ENCODE measurements around the gene NDOR1.

NDOR1 gene

DNA sequence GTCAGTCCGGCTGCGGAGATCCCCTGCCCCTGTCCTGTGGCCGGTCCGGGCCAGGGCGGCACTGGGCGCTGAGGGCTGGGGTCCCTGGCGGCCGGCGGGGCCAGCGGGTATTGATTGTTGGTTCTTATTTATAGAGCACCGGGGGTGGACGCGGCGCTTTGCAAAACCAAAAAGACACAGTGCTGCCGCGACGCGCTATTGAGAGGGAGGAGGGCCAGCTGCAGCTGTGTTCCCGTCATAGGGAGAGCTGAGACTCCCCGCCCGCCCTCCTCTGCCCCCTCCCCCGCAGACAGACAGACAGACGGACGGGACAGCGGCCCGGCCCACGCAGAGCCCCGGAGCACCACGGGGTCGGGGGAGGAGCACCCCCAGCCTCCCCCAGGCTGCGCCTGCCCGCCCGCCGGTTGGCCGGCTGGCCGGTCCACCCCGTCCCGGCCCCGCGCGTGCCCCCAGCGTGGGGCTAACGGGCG lies 38.2 kb upstream of the NDOR1 start:
- FAIRE-seq (no peak), DNase-seq (ENCODE audit: extremely low spot score, insufficient read length, low read depth) (no peak)

DNA sequence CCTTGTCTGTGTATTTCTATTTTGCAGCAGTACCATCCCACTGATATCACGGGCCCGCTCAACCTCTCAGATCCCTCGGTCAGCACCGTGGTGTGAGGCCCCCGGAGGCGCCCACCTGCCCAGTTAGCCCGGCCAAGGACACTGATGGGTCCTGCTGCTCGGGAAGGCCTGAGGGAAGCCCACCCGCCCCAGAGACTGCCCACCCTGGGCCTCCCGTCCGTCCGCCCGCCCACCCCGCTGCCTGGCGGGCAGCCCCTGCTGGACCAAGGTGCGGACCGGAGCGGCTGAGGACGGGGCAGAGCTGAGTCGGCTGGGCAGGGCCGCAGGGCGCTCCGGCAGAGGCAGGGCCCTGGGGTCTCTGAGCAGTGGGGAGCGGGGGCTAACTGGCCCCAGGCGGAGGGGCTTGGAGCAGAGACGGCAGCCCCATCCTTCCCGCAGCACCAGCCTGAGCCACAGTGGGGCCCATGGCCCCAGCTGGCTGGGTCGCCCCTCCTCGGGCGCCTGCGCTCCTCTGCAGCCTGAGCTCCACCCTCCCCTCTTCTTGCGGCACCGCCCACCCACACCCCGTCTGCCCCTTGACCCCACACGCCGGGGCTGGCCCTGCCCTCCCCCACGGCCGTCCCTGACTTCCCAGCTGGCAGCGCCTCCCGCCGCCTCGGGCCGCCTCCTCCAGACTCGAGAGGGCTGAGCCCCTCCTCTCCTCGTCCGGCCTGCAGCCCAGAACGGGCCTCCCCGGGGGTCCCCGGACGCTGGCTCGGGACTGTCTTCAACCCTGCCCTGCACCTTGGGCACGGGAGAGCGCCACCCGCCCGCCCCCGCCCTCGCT lies 37.5 kb upstream of the NDOR1 start:
- DNase-seq (ENCODE audit: extremely low spot score, insufficient read length, low read depth) (no peak), FAIRE-seq (no peak)

- no peak for FAIRE-seq
- DNase-seq (ENCODE audit: extremely low spot score, insufficient read length, low read depth): no peak
Observed at GRCh38 chr9:137168573-137168903, 37.0 kb upstream of the NDOR1 start.

GRCh38 chr9:137168904-137169856 lies 36.3 kb upstream of the NDOR1 start:
- DNase-seq (ENCODE audit: extremely low spot score, insufficient read length, low read depth) (peak; percentile 47), FAIRE-seq (peak; percentile 5)

DNA sequence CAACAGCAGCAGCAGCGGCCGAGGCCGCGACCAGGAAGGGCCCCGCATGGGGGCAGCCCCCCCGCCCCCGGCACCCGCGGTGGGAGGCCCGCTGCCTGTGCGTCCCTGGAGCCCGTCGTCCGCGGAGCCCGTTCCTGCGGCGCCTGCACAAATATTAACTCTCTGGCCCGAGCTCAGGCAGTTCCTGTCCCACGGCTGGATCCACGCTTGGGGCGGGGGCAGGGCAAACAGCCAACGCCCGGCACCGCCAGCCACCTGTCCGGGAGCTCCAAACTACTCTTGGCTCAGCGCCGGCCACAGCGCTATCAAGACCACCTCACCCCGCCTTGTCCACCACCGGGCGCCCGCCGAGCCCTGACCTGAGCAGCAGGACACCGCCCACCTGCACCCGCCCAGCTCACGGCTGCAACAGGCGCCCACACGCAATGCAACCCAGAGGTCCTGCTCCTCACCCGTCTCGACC lies 35.6 kb upstream of the NDOR1 start, which contains the start of gene LRRC26:
Gene LRRC26 (minus strand): TSS at position 156 of the 463 bp plus-strand sequence. CDS start 108 bp downstream, at position 48.
- FAIRE-seq: no peak
- no peak for DNase-seq (ENCODE audit: extremely low spot score, insufficient read length, low read depth)

- FAIRE-seq (no peak), DNase-seq (ENCODE audit: extremely low spot score, insufficient read length, low read depth) (no peak)
Observed at GRCh38 chr9:137170486-137171148, 34.9 kb upstream of the NDOR1 start.

- FAIRE-seq (no peak), DNase-seq (ENCODE audit: extremely low spot score, insufficient read length, low read depth) (no peak)
Observed at GRCh38 chr9:137171149-137171900, 34.2 kb upstream of the NDOR1 start.

DNA sequence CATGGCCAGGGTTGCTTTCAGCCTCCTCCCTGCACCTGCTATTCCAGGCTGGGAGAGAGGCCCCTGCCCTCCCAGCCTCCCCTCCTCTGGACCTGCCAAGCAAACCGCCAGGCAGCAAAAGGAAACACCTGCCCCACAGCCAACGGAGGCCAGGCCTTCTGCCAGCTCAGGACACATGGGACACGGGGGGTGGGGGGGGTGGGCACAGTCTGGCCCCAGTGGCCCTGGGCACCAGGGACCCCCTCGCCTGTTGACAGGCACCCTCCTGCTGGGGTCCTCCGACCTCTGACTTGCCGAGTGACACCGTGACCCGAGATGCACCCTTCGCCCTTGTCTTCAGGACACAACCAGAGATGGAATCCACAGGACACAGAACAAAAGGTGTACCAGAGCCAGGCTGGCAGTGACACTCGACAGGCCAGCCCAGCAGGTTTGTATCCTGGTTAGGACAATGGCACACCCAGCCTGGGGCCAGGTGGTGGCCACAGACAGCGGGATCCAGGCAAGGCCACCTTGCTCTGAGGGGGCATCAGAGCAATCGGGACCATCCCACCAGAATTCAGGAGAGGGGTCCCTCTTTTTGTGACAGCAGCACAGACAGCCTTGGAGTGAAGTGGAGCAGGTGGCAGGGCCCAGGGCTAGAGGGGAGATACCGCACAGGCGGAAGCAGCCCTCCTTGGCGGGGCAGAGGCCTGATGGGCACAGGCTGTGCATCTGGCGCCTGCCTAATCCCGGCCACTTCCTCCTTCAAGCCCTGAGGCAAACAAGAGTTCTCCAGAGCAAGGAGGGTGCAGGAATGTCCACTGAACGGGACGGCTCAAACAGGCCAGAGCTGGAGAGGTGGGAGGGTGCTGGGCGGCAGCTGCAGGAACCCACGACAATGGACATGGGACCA lies 32.4 kb upstream of the NDOR1 start:
- DNase-seq (ENCODE audit: extremely low spot score, insufficient read length, low read depth): no peak
- FAIRE-seq: no peak

DNA sequence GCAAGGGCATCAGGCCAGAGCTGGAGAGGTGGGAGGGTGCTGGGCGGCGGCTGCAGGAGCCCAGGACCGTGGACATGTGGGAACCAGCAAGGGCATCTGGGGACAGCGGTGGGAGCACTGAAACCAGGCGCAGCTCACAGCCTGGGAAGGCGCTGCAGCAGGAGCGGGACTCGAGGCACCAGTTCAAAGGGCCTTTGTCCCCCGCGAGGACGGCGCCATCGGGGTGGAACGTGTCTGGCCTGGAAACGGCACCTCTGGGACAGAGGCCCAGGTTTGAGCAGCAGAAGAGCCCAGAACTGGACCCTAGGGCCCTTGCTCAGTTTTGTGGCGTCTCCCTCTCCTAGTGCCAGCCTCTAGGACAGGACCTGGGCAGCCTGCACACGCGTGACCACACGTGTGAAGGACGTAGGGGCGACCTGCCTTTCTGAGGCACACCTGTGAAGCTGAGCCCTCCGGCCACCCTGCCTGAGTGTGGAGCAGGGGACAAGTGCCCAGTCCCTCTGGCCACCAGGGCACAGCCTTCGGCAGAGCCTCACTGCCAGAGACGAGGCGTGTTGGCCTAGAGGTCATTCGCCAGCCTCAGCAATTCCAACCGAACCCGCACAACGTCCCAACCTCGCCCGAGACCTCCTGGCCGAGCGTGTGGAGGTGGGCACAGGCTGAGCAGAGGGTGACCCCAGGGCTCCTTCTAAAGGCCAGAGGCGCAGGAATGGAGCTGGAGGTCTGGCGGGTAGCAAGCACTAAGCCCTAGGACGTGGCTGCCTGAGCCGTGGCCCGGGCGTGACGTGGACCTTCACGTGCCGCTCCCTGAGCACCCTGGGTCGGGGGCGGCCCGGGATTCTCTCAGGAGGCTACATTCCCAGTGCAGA lies 31.5 kb upstream of the NDOR1 start:
- no peak for FAIRE-seq
- no peak for DNase-seq (ENCODE audit: extremely low spot score, insufficient read length, low read depth)

GRCh38 chr9:137174722-137175293 lies 30.7 kb upstream of the NDOR1 start:
- no peak for FAIRE-seq
- no peak for DNase-seq (ENCODE audit: extremely low spot score, insufficient read length, low read depth)

GRCh38 chr9:137175345-137175961 lies 30.0 kb upstream of the NDOR1 start:
- DNase-seq (ENCODE audit: extremely low spot score, insufficient read length, low read depth) (no peak), FAIRE-seq (no peak)

GRCh38 chr9:137176302-137177182 lies 29.0 kb upstream of the NDOR1 start:
- no peak for DNase-seq (ENCODE audit: extremely low spot score, insufficient read length, low read depth)
- FAIRE-seq: peak; percentile 62

DNA sequence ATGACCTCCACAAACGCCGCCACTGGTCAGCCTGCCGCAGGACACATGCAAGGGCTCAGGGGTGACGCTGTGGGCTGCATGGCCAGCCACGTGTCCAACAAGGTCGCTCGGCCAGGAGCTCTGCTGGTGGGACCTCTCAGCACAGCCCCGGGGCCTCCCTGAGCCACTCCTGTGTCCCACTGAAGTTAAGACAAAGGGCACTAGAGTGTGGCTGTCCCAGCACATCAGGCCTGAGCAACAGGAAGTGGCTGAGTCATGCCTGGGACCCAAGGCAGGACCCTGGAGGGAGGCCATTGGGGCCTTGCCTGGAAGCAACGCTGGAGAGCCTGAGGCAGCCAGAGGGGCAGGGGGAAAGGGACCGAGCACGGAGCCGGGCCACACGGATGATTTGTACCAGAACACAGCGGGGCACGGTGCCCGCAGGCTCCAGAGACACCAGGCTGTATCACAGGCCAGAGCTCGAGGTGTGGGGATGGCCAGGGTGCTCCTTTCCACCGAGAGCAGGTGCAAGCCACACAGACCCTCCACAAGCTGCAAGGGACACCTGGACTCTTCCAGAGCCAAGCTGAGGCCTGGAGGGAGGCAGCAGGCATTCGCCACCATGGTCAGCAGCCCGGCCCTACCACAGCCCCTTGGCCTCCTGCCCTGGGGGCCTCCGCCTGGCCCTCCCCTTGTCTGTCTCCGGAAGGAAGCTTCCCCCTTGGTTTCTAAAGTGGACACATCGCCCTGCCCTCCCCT lies 27.1 kb upstream of the NDOR1 start:
- FAIRE-seq (no peak), DNase-seq (ENCODE audit: extremely low spot score, insufficient read length, low read depth) (no peak)

DNA sequence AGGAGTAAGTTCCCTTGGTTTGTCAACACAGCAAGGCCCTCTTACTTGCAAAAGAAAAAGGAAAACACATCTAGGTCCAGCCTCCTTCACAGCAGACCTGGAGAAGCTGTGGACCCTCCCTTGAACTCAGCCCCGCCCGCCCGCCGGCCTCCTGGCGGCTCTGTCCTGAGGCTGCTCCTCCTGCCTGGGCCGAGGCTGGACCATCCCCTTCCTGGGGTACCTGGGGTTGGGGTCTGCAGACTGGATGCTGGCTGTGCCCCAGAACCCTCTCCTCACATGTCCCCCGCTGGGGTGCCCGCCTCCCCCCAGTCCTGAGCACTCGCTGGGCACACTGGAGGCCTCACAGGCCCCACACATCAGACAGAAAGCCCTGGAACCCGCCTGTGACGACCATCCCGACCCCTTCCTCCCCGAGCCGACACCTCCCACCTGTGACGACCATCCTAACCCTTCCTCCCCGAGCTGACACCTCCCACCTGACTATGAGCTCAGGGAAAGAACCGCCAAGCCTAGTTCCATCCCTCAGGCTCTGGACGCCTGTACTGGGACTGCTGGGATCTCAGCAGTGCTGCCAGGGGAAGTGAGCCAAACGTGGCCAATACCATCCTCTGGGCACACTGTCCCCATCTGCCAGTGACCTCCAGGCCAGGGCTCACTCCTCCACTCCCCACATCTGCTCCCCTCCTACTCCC lies 26.4 kb upstream of the NDOR1 start:
- DNase-seq (ENCODE audit: extremely low spot score, insufficient read length, low read depth): no peak
- no peak for FAIRE-seq

GRCh38 chr9:137179761-137180160 lies 25.7 kb upstream of the NDOR1 start:
- FAIRE-seq: no peak
- no peak for DNase-seq (ENCODE audit: extremely low spot score, insufficient read length, low read depth)
